NCI-H510A treated with DMSO at 0.1 percent for 48 hours (cell line): Measurements from ENCODE around the gene IGSF3.

ENCODE experiments used
- DNase-seq: peaks from one replicate; lab custom pipeline; 2025; lab: John Stamatoyannopoulos, UW

The IGSF3 gene

GRCh38 chr1:116667575-116668105, at the start of gene IGSF3:
IGSF3 (minus strand) TSS chr1:116667733; CDS start chr1:116666326, 1,407 bp downstream.
- peak; percentile 75 for DNase-seq

DNA sequence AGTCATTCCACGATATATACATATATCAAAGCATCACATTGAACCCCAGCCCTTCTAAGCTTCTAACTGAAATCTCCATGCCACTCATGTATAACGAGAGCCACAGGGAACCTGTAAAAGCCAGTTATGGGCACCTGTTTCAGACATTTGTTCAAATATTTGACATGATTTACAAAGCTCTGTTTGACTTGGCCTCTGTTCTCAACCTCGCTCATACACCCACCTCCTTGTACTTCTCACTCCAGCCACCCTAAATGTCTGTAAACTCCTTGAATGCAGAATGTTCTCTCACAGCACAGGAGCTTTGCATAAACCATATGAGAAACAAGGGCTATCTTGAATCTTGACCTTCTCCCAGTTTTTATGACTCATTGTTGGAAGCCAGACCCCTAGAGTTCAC, 49.8 kb upstream of the IGSF3 start:
- no peak for DNase-seq

DNA sequence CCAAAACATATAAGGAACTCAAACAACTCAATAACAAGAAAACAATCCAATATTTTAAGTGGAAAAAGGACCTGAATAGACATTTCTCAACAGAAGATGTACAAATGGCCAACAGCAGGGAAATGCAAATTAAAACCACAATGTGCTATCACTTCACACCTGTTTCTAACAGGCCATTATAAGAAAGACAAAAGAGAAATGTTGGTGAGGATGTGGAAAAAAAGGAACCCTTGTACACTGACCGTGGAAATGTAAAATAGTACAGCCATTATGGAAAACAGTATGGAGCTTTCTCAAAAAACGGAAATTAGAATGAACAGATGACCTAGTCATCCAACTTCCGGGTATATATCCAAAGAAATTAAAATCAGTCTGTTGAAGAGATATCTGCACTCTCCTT, 48.9 kb upstream of the IGSF3 start:
- no peak for DNase-seq

GRCh38 chr1:116713474-116713873, 45.9 kb upstream of the IGSF3 start:
- DNase-seq, result no peak

GRCh38 chr1:116712510-116712909, 45.0 kb upstream of the IGSF3 start:
- DNase-seq, result no peak

- peak; percentile 75 for DNase-seq
Measured at GRCh38 chr1:116711263-116711840, 43.8 kb upstream of the IGSF3 start.

DNA sequence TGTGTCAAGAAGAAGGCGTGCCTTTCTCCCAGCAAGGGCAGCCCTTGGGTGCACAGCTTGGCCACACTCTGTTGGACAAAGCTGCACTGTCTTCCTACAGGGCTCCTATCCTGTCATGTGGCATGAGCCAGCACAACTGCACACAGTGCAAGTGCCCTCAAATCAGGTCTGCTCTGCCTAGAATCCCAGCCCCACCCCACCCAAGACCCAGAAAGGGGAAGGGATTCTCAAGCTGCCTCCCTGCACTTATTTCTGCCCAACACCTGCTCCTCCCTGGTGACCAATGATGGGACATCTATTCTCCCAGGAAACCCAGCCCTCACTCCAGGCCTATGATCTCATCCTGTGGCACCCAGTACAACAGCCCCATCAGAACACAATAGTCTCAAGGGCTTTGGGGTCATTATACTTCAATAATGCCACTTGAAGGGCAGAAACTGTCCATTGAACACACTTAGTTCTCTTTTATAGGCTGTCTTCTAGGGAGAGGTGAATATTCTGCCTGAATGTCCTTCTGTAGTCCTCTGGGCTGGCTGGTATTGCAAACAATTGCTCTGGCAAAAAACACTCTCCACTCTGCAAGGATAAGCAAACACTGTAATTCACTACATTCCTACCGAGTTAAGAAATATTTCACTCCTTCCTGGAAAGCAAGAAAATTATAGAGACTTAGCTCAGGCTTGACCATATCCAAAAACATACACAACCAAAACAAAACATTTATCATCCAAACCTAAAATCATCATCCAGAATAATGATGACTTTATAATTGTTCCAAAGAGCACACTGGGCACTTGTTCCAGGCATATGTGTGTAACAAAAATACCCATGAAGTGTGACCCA, 43.1 kb upstream of the IGSF3 start:
- DNase-seq, result peak; percentile 86

DNA sequence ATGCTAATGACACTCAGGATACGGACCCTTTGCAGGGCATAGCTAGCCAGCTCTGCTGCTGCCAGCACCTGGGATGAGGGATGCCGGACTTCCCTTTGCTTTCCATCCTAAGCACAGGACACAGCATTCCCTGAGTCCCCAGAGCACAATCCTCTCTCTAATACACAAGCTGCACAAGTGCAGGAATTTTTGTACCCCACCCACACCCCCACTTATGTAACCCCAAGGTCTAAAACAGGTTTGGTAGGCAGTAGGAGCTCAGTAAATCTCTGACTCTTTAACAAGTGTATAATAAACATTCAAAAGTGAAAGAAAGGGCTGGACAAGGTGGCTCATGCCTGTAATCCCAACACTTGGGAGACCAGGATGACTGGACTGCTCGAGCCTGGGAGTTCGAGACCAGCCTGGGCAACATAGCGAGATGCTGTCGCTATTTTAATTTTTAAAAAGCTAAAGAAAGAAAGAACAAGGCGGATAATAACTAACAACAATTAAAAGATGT, 42.2 kb upstream of the IGSF3 start:
- DNase-seq, result no peak

DNA sequence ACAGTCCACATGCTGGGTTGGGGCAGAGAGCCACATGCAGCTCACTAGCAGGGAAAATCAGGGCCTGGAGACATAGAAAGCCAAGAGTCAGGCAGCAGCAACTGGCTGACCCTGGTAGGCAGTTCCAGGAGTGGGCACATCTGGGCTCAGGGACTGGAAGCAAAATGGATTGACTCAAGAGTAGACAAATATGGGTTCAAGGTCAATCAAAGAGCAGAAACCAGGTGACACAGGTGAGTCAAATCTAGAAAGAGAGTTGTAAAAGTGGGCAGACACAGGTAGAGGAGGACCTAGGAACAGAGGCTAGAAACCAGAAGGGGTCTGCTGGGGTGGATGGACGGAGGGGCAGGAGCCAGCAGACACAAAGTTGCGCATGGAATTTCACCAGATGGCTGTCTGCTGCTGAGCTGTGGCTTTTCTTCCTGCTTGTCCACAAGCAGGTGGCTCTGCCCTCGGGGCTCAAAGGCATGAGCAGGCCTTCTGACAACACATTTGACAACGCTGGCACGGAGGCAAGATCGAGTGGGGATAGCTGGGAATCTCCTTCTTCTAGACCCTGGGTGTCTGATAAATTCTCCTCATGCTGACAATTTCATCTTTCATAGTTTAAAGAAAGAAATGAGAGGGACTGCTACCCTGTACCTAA, 40.8 kb upstream of the IGSF3 start:
- no peak for DNase-seq

GRCh38 chr1:116706841-116707240, 39.3 kb upstream of the IGSF3 start:
- no peak for DNase-seq

- DNase-seq, result no peak
Measured at GRCh38 chr1:116706123-116706522, 38.6 kb upstream of the IGSF3 start.

GRCh38 chr1:116704278-116704677, 36.7 kb upstream of the IGSF3 start:
- no peak for DNase-seq

DNA sequence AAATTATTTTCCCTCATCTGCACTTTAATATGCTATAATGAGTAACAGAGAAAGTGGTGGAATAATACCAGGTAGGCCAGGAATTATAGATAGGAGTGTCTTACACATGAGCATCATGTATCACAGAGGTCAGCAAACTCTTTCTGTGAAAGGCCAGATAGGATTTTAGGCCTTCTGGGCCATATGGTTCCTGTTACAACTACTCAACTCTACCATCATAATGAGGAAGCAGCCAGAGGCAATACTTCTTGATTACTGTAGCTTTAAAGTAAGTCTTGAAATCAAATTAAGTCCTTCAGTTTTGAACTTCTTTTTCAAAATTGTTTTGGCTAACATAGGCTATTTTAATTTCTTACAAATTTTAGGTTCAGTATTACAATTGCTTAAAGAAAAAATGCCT, 32.1 kb upstream of the IGSF3 start:
- no peak for DNase-seq

GRCh38 chr1:116698244-116698595, 30.7 kb upstream of the IGSF3 start:
- DNase-seq, result no peak

DNA sequence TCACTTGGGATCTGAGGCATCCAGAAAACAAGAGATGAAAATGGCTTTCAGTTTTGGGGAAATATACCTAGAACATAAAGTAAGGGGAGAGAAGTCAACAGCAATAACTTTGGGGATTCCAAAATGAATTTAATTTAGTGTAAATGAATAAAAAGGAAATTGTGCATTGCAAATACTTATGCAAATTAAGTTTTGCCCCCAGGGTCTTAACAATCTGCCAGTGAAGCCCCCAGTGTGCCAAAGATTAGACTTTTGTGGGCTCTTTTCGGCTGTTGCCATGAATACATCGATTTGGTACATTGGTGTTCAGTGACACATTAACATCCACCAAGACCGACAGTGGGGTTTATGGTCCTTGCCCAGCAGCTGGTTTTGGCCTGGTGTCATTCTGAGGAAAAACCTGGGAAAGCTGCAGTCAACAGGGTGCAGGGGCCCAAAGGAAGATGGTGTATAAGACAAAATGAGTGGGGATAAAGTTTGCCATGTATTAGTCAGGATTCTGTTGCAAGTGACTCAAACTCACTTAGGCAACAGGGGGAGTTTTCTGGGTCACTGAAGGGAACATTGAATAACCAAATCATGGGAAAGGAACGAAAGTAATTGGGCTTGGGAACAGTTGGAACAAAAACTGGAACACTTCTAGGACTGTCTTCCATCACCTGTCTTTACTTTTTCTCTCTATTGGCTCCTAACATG, 30.2 kb upstream of the IGSF3 start:
- DNase-seq, result no peak

DNA sequence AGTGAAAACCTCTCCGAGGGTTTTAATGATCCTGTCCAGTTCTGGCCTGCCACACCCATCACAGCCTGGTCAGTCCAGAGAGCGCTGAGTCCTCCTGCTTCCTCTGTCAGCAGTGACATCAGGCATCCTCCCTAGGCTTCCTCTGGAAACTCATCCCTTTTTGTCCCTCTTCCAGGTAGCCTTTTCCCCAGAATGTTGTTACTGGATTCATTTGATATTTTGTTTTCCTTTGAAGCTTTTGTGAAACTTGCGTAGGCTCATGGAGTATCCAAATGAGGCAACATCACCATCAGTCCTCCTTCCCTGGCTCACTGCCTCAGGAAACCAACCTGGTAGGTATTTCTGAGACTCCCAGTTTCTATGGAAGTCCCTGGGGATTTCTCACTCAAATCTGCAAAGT, 27.0 kb upstream of the IGSF3 start:
- DNase-seq, result no peak

- no peak for DNase-seq
Measured at GRCh38 chr1:116693759-116694480, 26.4 kb upstream of the IGSF3 start.

DNA sequence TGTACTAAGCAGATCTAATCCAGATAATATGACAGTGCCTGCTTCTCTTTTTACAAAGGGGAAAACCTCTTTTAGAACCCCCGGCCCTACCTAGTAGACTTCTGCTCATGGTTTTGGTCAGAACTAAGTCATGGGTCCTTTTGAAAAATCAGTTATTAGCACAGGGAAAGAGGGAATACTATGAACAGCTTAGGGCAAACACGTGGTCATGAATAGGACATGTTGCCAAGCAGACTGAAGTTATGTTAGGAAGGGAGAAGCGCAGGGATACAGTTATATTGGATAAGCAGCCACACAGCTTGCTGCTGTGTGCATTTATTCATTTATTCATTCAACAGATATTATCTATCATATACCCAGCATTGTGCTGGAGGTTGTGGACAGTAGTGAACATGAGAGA, 25.3 kb upstream of the IGSF3 start:
- no peak for DNase-seq

DNA sequence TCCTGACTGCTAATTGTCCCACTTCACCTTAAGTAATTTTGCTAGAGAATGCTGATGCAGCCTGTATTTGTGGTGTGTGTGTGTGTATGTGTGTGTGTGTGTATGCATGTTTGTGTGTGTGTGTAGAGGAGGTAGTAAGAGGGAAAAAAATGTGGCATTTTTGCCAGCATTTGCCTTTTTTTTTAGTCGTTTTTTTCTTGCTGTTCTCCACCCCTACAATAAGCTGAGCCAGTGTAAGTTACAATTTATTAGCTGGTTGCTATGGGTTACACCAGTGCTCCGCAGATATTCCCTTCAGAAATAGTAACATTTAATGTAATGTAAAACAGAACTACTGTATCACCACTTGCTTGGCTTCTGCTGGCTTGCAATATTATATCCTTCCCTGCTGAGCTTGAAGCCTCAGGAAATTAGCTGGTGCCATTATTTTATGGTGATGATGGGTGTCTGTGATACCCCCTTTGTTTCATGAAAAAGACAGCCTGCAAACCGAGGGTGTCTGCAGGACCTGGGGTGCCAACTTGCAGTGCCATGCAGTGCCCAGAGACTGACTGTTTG, 23.4 kb upstream of the IGSF3 start:
- no peak for DNase-seq

DNA sequence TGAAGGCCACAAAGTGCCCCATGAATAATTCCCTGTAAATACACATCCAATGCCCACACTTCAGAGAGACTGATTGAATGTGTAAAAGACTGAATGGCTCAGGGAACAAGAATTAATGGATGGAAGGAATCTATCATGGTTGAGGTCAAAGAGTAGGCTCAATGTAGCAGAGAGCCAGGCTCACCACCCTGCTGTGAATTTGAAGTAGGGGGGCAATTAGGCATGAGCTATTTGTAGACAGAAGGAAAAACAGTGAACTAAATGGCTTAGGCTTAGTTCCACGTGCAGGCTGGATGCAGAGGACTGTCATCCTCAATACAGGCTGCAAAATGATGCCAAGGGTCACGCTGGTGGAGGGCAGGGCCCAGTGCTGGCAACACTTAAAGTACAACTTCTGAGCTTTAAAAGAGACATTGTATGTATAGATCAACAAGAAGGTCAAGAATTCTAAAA, 22.9 kb upstream of the IGSF3 start:
- DNase-seq, result no peak

- DNase-seq, result no peak
Measured at GRCh38 chr1:116686723-116687352, 19.3 kb upstream of the IGSF3 start.
